ENCODE data around the gene IREB2.

DNA sequence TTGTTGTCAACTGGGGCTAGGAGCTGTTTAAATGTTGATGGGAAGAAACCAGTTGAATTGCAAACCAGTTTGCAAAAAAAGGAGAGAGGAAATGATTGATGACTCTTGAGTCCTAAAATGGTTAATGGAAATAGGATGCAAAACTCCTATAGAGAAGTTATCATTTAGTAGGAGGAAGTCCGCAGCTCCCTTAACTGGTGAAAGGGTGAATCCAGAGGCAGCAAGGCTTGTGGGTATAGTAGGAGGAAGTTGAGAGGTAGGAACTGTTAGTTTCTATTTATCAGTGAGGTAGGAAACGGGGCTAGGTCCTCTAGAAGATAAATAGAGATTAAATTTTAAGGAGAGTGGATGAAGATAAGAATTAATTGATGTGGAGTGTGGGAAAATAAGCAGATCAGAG is 15.4 kb downstream of the IREB2 start:
- TF ChIP-seq, protein P1, sequence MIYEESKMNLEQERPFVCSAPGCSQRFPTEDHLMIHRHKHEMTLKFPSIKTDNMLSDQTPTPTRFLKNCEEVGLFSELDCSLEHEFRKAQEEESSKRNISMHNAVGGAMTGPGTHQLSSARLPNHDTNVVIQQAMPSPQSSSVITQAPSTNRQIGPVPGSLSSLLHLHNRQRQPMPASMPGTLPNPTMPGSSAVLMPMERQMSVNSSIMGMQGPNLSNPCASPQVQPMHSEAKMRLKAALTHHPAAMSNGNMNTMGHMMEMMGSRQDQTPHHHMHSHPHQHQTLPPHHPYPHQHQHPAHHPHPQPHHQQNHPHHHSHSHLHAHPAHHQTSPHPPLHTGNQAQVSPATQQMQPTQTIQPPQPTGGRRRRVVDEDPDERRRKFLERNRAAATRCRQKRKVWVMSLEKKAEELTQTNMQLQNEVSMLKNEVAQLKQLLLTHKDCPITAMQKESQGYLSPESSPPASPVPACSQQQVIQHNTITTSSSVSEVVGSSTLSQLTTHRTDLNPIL (CRISPR knock-in tag; IDR thresholded peaks at IDR 0.05; ENCODE audit: low read depth), result no peak
- TF ChIP-seq, protein P2, sequence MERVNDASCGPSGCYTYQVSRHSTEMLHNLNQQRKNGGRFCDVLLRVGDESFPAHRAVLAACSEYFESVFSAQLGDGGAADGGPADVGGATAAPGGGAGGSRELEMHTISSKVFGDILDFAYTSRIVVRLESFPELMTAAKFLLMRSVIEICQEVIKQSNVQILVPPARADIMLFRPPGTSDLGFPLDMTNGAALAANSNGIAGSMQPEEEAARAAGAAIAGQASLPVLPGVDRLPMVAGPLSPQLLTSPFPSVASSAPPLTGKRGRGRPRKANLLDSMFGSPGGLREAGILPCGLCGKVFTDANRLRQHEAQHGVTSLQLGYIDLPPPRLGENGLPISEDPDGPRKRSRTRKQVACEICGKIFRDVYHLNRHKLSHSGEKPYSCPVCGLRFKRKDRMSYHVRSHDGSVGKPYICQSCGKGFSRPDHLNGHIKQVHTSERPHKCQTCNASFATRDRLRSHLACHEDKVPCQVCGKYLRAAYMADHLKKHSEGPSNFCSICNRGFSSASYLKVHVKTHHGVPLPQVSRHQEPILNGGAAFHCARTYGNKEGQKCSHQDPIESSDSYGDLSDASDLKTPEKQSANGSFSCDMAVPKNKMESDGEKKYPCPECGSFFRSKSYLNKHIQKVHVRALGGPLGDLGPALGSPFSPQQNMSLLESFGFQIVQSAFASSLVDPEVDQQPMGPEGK (CRISPR knock-in tag; IDR thresholded peaks at IDR 0.05; ENCODE audit: borderline replicate concordance), result no peak
